IgD-negative memory B cell (primary cell): ENCODE measurements around the gene AGA. TPM values are rescaled to one million over a fixed set of nuclear protein-coding genes. Genes with fewer than 3 reads are reported as not detected.

Experiments used
- H3K27ac Mint-ChIP-seq, 3 donors: one replicate each; pipeline ENCODE4 v1.8.0; 2020 to 2022; ENCODE audit warnings: mild to moderate bottlenecking in 3 of 3, mixed read lengths in 3 of 3, moderate library complexity in 1 of 3
- H3K27me3 Mint-ChIP-seq: one replicate; pipeline ENCODE4 v1.8.0; 2021; ENCODE audit warnings: mixed read lengths
- H3K36me3 Mint-ChIP-seq: one replicate; pipeline ENCODE4 v1.8.0; 2020; ENCODE audit warnings: mild to moderate bottlenecking, mixed read lengths
- H3K4me1 Mint-ChIP-seq, 3 donors: one replicate each; pipeline ENCODE4 v1.8.0; 2020 to 2022; ENCODE audit warnings: mixed read lengths in 3 of 3, mild to moderate bottlenecking in 1 of 3
- H3K4me3 Mint-ChIP-seq, 4 donors: one replicate each; pipeline ENCODE4 v1.8.0; 2020 to 2022; ENCODE audit warnings: mild to moderate bottlenecking in 4 of 4, mixed read lengths in 4 of 4, moderate library complexity in 3 of 4
- H3K9me3 Mint-ChIP-seq, 3 donors: one replicate each; pipeline ENCODE4 v1.8.0; 2020 to 2021; ENCODE audit warnings: mixed read lengths in 3 of 3, mild to moderate bottlenecking in 1 of 3
- polyA plus RNA-seq: library from polyadenylated mRNA; unstranded; fragments of 300-500 nt; fragmentation: Illumina TruSeq; gene quantifications from one replicate; pipeline ENCODE4 v1.2.3, GENCODE V29; 2021

The AGA gene
- polyA plus RNA-seq, 1 donor from 2014 or later = 31.0 TPM

DNA sequence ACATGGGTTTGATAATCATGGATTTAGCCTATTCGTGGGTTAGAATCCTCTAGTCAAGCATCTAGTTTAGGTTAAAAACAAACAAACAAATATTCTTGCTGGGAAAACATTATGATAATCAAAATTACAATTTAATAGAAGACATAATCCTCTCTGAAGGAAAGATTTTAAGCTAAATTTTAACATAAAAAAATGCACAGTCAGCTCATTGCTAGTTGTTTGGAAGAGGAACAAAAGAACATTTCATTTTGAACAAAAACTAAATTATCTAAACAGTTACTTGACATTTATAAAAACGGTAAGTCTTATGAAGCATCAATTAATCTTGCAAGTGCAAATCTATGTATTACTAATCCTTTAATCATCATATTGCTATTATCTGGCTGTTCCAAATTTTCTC lies 18.2 kb upstream of the AGA start:
- Mint-ChIP-seq H3K27me3 (no peaks in the 10 kb centered on the region), H3K36me3 (peaks cover 1% of the 10 kb centered on the region), H3K9me3 (peaks cover 0 to 5% (median 0%) of the 10 kb centered on the region in 3 donors), H3K27ac (no peak overlapping the region), H3K4me1 (no peaks in the 10 kb centered on the region), H3K4me3 (no peak overlapping the region)

DNA sequence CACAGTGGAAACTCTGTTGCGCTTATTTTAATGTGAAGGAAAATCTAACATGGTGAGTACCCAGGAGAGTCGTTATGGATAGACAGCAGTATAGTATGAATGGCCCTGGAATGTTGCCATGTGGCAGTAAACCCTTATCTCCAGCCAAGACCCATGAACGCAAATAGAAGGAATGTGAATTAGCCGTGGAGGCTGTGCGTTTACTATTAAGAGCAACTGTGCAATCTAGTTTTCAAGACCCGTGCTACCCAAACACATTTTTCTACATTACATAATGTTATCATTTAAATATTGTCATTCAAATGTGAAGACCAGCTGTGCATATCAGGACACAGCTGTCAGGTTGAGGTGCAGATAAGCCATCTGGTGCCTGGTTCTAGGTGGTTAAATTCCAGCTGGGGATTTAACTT lies 13.3 kb upstream of the AGA start:
- no peak overlapping the region for H3K4me3 Mint-ChIP-seq

DNA sequence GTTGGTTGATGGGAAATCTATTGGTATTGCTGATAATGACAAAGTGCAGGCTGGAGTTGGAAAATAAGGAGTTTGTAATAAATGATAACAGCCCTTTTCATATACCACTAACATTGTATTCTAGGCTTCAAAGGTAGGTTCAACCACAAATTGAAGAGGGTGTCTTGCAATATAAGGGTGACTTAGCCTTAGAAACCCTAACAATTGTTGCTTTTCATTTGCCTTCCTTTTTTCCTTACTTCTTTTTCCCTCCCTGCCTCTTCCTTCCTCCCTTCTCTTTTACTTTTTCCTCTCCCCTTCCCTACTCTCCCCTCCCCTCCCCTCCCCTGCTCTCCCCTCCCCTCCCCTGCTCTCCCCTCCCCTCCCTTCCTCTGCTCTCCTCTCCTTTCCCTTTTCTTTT lies 10.9 kb upstream of the AGA start:
- Mint-ChIP-seq H3K9me3 (no peaks in the 10 kb centered on the region), H3K27ac (no peak overlapping the region), H3K27me3 (no peaks in the 10 kb centered on the region), H3K36me3 (peaks cover 1% of the 10 kb centered on the region), H3K4me1 (peaks cover 0 to 2% (median 0%) of the 10 kb centered on the region in 3 donors), H3K4me3 (no peak overlapping the region)

More for the DNA sequence above, 13.3 kb upstream of the AGA start:
- Mint-ChIP-seq H3K4me1 (no peaks in the 10 kb centered on the region), H3K27me3 (no peaks in the 10 kb centered on the region), H3K27ac (no peak overlapping the region), H3K9me3 (no peaks in the 10 kb centered on the region), H3K36me3 (peaks cover 1% of the 10 kb centered on the region)

DNA sequence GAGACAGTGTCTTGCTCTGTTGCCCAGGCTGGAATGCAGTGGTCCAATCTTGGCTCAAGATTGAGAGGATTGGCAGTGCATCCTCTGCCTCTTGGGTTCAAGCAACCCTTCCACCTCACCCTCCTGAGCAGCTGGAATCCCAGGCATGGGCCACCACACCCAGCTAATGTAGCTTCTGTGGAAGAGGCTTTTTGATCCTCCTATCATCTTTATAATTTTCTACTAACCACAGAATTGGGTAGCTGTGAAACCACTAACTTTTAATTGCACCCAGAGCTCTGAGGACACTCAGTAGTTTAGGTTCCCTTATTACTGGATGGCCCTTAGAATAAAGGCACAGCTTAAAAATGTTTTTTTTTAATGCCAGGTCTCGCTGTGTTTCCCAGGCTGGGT lies 8.9 kb upstream of the AGA start:
- Mint-ChIP-seq H3K27me3 (no peaks in the 10 kb centered on the region), H3K27ac (no peak overlapping the region), H3K36me3 (peaks cover 1% of the 10 kb centered on the region), H3K4me3 (no peak overlapping the region), H3K4me1 (peaks cover 2 to 4% (median 4%) of the 10 kb centered on the region in 3 donors), H3K9me3 (no peaks in the 10 kb centered on the region)

DNA sequence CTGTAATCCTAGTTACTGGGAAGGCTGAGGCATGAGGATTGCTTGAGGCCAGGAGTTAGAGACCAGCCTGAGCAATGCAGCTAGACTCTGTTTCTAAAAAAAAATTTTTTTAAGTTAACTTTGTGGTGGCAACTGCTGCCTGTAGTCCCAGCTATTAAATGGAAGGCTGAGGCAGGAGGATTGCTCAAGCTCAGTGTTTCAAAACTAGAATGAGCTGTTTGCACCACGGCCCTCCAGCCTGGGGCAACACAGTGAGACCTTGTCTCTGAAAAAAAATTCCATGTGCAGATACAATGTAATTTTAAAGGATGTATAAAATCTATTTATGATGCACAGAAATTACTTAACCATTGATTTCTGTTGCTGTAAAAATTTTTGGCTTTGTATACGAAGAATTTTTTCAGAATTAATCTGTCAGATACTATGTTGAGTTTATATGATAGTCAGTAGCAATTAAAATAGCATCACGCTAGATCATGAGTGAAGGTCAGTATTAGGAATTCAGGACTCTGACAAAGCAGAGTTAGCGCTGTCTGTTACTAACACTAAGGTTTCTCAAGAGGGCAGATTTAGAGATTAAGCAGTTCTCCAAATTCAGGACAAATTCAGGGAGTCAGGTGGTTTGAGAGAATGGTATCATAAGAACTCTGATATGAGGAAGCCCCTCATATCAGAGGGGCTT lies 8.3 kb upstream of the AGA start:
- Mint-ChIP-seq H3K4me3 (no peak overlapping the region), H3K27me3 (no peaks in the 10 kb centered on the region), H3K4me1 (peaks cover 2 to 4% (median 4%) of the 10 kb centered on the region in 3 donors), H3K36me3 (no peaks in the 10 kb centered on the region), H3K9me3 (no peaks in the 10 kb centered on the region), H3K27ac (no peak overlapping the region)

DNA sequence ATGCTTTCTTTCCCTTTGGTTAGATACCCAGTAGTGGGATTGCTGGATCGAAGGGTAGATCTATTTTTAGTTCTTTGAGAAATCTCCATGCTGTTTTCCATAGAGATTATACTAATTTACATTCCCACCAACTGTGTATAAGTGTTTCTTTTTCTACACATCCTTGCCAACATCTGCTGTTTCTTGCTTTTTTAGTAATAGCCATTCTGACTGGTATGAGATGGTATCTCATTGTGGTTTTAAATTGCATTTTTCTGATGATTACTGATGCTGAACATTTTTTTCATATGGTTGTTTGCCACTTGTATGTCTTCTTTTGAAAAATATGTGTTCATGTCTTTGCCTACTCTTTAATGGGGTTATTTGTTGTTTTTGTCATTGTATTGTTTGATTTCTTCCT lies 6.6 kb upstream of the AGA start:
- H3K4me3 Mint-ChIP-seq = no peak overlapping the region
- H3K27me3 Mint-ChIP-seq = no peaks in the 10 kb centered on the region
- no peaks in the 10 kb centered on the region for H3K9me3 Mint-ChIP-seq
- H3K4me1 Mint-ChIP-seq = peaks cover 2 to 4% (median 4%) of the 10 kb centered on the region in 3 donors
- peak overlapping the region in 1 of 3 donors; percentile 78 for H3K27ac Mint-ChIP-seq
- H3K36me3 Mint-ChIP-seq = no peaks in the 10 kb centered on the region

DNA sequence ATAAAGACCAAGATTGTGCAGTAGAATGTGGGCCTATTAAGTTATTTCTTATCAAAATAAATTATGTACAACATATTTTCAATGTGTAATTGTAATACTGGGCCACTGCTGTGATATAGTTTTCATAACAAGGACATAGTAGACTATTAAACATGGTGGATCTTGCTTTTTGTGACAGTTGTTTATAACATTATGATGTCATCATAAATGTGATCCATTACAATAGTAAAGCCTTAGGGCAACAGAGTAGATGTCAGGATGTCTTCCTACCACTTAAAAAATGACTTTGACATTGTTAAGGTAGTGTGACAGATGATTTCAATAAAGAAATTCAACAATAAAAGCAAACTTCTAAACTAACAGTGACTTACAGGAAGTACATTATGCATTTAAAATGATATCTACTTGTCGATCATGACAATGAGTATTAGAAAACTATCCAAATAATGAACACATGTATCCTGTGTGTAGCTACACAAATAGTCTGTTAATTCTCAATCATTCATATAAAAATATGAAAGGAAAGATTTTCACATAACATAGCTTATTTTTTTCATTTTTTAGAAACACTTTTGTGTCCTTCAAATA lies 5.3 kb upstream of the AGA start:
- H3K27ac Mint-ChIP-seq = no peak overlapping the region
- peaks cover 2 to 10% (median 7%) of the 10 kb centered on the region in 3 donors for H3K4me1 Mint-ChIP-seq
- H3K4me3 Mint-ChIP-seq = no peak overlapping the region
- H3K27me3 Mint-ChIP-seq = no peaks in the 10 kb centered on the region
- no peaks in the 10 kb centered on the region for H3K36me3 Mint-ChIP-seq
- no peaks in the 10 kb centered on the region for H3K9me3 Mint-ChIP-seq

DNA sequence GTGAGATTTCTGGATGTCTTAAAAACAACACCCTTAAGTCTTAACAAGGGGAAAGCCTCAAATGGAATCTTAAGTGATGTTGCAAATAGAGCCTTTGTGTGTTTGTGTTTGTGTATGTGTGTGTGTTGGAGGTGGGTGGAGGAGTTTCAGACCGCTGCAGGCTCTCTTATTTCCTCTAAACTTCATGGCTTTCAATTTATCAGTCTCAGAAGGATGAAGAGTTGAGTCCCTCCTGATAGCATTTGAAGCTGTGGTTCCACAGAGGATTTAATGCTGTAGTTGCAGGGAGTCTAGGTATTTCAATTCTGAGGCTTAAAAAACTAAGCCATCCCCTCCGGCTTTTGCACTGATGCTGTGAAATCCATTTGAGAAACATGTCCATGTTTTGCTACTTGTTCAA lies 4.3 kb upstream of the AGA start:
- peak overlapping the region in 1 of 4 donors; percentile 75 for H3K4me3 Mint-ChIP-seq
- no peaks in the 10 kb centered on the region for H3K27me3 Mint-ChIP-seq
- no peaks in the 10 kb centered on the region for H3K36me3 Mint-ChIP-seq
- H3K4me1 Mint-ChIP-seq = peaks cover 2 to 16% (median 8%) of the 10 kb centered on the region in 3 donors
- H3K9me3 Mint-ChIP-seq = no peaks in the 10 kb centered on the region
- H3K27ac Mint-ChIP-seq = peak overlapping the region in 1 of 3 donors; percentile 53

DNA sequence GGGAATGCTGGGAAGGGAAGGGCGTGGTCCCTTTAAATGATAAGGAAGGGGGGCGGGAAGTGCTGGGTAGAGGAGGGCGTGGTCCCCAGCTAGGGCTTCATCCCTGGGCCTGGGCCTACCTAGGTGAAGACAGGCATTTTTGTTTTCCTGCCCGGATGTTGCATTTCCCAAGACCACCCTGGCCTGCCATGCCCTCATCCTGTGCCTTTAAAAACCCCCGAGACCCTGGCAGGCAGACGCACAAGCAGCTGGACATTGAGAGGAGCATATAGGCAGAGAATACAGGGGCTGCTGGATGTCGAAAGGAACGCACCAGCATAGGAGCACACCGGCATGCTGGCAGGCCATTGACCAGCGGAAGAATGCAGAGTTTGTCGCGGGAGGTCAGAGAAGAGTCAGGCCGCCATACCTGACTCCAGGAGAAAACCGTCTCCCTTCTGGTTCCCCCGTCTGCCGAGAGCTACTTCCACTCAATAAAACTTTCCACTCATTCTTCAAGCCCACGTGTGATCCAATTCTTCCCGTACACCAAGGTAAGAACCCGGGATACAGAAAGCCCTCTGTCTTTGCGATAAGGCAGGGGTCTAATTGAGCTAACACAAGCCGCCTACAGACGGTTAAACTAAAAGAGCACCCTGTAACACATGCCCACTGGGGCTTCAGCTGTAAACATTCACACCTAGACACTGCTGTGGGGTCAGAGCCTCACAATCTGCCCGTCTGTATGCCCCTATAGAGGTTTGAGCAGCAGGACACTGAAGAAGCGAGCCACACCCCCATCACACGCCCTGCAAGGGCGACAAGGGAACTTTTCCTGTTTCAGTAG lies 2.9 kb upstream of the AGA start:
- H3K9me3 Mint-ChIP-seq = no peaks in the 10 kb centered on the region
- peaks cover 8 to 17% (median 17%) of the 10 kb centered on the region in 3 donors for H3K4me1 Mint-ChIP-seq
- no peaks in the 10 kb centered on the region for H3K36me3 Mint-ChIP-seq
- H3K4me3 Mint-ChIP-seq = peak overlapping the region in 3 of 4 donors; percentile 25 to 71 (median 52)
- H3K27me3 Mint-ChIP-seq = no peaks in the 10 kb centered on the region
- peak overlapping the region in 1 of 3 donors; percentile 46 for H3K27ac Mint-ChIP-seq

DNA sequence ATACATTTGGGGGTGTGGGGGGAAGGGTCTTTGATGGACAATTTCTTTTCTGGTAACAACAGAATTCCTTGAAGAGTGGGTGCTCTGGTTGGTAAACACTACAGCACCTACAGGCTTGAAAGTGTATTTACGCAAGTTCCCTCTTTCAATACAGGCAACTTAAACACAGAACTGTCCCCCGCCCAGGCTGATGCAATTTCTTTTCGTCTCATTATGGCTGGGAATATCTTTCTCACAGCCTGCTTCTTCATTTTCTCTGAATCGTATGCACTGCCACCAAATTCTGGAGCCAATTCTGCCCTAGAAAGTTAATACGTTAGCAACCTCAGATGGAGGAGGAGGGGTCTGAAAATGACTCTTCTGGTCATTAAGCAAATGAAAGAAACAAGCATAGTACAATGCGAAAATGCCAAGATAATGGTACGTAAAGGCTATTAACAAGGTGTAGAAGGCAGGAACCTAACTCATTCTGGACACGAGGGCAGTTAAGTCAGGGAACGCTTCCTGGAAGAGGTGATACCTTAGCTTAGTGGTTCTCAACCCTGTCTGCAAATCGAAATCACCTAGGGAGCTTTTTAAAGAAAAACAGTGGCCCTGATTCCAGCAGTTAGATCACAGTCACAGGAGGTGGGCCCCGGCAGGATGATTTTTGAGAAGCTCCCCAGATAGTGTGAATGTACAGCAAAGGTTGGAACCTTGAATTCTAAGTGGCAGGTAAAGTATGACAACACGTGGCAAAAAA lies 1.0 kb downstream of the AGA start:
- Mint-ChIP-seq H3K4me3 (peak overlapping the region; percentile 87 to 95 (median 90)), H3K27me3 (no peaks in the 10 kb centered on the region), H3K27ac (peak overlapping the region; percentile 72 to 98 (median 95)), H3K9me3 (no peaks in the 10 kb centered on the region), H3K36me3 (no peaks in the 10 kb centered on the region), H3K4me1 (peaks cover 6 to 16% (median 13%) of the 10 kb centered on the region in 3 donors)

DNA sequence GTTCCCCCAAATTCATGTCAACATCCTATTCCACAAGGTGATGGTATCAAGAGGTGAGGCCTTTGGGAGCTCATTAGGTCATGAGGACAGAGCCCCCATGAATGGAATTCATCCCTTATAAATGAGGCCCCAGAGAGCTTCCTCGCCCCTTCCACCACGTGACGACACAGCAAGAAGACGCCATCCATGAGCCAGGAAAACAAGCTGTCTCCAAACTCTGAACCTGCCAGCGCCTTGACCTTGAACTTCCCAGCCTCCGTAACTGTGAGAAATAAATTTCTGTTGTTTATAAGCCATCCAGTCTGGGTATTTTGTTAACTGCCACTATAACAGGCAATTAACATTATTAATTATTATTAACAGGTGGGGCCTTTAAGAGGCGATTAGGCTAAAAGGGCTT lies 5.8 kb downstream of the AGA start:
- H3K9me3 Mint-ChIP-seq = no peaks in the 10 kb centered on the region
- H3K4me1 Mint-ChIP-seq = peaks cover 0 to 12% (median 7%) of the 10 kb centered on the region in 3 donors
- H3K36me3 Mint-ChIP-seq = peaks cover 9% of the 10 kb centered on the region
- no peak overlapping the region for H3K4me3 Mint-ChIP-seq
- peak overlapping the region in 1 of 3 donors; percentile 89 for H3K27ac Mint-ChIP-seq
- H3K27me3 Mint-ChIP-seq = no peaks in the 10 kb centered on the region

DNA sequence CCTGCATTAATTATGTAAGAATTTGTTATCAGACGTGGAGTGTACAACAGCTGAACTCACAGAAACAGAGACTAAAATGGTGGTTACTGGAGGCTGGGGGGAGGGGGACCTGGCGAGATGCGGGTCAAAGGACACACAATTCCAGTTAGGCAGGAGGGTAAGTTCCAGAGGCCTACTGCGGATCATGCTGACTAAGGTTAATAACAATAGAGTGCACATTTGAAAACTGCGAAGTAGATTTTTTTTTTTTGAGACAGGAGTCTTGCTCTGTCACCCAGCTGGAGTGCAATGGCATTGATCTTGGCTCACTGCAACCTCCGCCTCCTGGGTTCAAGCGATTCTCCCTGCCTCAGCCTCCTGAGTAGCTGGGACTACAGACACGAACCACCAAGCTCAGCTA lies 7.6 kb downstream of the AGA start:
- peaks cover 9% of the 10 kb centered on the region for H3K36me3 Mint-ChIP-seq
- H3K4me1 Mint-ChIP-seq = peaks cover 0 to 3% (median 1%) of the 10 kb centered on the region in 3 donors
- H3K27ac Mint-ChIP-seq = no peak overlapping the region
- H3K4me3 Mint-ChIP-seq = no peak overlapping the region
- peaks cover 0 to 2% (median 0%) of the 10 kb centered on the region in 3 donors for H3K9me3 Mint-ChIP-seq
- no peaks in the 10 kb centered on the region for H3K27me3 Mint-ChIP-seq

DNA sequence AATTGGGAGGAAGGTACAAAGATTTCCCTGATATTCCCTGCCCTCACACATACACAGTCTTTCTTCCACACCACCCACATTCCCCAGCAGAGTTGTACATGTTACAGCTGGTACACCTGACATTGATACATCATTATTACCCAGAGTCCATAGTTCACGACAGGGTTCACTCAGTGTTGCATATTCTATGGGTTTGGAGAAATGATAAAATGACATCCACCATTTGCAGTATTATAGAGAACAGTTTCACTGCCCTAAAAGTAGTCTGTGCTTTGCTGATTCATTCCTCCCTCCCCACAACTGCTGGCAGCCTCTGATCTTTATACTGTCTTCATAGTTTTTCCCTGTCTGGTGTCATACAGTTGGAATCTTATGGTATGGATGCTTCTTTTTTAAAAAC lies 15.0 kb downstream of the AGA start:
- peaks cover 2% of the 10 kb centered on the region for H3K36me3 Mint-ChIP-seq
- H3K9me3 Mint-ChIP-seq = peaks cover 0 to 2% (median 0%) of the 10 kb centered on the region in 3 donors
- peak overlapping the region in 1 of 3 donors; percentile 4 for H3K27ac Mint-ChIP-seq
- H3K27me3 Mint-ChIP-seq = peaks cover 1% of the 10 kb centered on the region
- H3K4me1 Mint-ChIP-seq = no peaks in the 10 kb centered on the region
- H3K4me3 Mint-ChIP-seq = no peak overlapping the region

DNA sequence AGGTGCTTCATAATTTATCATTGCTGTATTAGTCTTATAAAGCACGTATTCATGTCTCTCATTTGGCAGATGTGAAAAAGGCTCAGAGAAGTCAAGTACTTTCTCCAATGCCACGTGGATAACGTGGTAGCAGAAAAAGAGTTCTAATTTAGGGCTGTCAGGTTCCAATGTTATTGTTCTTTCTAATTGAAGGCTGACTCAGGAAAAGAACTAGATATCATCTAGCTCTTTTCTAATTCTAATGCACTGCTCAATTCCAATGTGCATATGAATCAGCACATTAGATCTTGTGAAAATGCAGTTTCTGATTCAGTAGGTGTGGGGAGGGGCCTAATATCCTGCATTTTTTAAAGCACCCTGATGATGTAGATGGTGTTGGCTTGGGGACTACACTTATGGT lies 22.8 kb downstream of the AGA start:
- Mint-ChIP-seq H3K4me1 (no peaks in the 10 kb centered on the region), H3K9me3 (peaks cover 8 to 11% (median 10%) of the 10 kb centered on the region in 3 donors), H3K4me3 (no peak overlapping the region), H3K27me3 (peaks cover 3% of the 10 kb centered on the region), H3K36me3 (no peaks in the 10 kb centered on the region), H3K27ac (no peak overlapping the region)

DNA sequence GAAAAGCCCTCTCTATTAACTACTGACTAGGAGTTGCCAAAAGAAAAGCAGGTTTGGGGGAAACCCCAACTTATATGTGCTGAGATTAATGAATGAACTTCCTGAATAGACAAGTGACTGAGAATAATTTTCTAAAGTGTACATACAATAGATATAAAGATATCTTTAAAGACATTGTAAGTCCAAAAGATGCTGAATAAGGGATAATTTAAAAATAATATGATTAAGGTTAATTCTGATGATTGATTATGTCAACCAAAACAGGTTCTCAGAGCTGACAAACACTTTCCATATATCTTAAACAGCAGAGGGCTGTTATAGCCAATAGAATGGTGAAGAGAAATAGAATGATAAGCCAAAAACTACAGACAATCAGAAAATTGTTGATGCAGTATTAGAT lies 28.6 kb downstream of the AGA start:
- Mint-ChIP-seq H3K4me1 (no peaks in the 10 kb centered on the region), H3K27me3 (no peaks in the 10 kb centered on the region), H3K36me3 (no peaks in the 10 kb centered on the region), H3K9me3 (peaks cover 0 to 5% (median 0%) of the 10 kb centered on the region in 3 donors), H3K4me3 (no peak overlapping the region), H3K27ac (no peak overlapping the region)
